ENCODE data around the gene EPC1.
A peak's percentile ranks its signal among the peaks of the same experiment; 100 is the strongest.

EPC1 gene

DNA sequence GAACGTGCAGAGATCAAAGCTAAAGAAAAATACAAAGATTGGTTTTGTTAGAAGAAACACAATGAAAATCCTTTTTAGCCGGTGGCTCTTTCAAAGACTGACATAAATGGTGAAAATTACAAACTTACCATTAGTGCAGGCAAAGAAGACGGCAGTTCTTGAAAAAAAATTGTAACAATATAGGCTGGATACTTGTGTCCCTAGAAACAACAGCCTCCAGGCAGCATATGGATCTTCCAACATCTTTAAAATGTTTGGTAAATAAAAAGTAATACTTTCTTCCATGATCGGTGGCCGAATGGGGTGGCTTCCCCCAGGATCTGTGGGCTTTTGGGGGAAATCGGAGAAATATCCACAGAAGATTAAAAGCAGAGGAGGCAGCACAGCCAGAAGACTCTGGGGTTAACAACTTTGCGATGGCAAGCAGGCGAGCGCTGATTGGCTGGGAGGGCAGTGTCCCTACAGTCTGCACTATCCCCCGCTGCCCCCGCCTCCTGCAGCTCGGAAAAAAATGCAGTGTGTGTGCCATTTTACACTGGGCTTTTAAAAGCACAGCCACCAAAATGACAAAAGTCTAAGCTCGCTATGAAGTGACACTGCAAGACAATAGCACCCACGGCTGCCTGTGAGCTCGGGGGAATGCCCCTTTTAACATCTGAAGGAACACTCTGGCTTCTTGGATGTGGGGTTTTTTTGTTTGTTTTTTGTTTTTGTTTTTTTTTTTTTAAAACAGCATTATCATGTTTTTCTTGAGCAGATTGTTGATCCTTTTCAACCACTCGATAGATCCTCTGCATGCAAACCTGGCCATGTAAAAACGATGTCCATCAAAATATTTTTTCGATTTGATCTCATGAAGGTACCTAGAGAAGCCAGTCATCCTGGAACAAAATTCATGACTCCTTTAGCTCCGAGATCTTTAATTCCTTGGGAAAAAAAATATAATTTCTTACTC lies 31.7 kb upstream of the EPC1 start:
- peak overlapping the region; percentile 98 for H3K4me3 ChIP-seq (ENCODE audit: low read length)
- H3K36me3 ChIP-seq (ENCODE audit: insufficient read depth, low read length) = no peaks in the 10 kb centered on the region
- peak overlapping the region; percentile 84 for H3K9ac ChIP-seq (ENCODE audit: low read depth, low read length)
- under 1% methylated on average over 18 of the region's 19 CpGs for WGBS
- peak overlapping the region; percentile 82 for H3K27ac ChIP-seq (ENCODE audit: low read depth, low read length)
- no peaks in the 10 kb centered on the region for H3K9me3 ChIP-seq (ENCODE audit: insufficient read depth, low read depth, low read length)
- no peaks in the 10 kb centered on the region for H3K27me3 ChIP-seq (ENCODE audit: insufficient read depth, low read length)
- H3K4me1 ChIP-seq (ENCODE audit: insufficient read depth, low read length) = peaks cover 19% of the 10 kb centered on the region

DNA sequence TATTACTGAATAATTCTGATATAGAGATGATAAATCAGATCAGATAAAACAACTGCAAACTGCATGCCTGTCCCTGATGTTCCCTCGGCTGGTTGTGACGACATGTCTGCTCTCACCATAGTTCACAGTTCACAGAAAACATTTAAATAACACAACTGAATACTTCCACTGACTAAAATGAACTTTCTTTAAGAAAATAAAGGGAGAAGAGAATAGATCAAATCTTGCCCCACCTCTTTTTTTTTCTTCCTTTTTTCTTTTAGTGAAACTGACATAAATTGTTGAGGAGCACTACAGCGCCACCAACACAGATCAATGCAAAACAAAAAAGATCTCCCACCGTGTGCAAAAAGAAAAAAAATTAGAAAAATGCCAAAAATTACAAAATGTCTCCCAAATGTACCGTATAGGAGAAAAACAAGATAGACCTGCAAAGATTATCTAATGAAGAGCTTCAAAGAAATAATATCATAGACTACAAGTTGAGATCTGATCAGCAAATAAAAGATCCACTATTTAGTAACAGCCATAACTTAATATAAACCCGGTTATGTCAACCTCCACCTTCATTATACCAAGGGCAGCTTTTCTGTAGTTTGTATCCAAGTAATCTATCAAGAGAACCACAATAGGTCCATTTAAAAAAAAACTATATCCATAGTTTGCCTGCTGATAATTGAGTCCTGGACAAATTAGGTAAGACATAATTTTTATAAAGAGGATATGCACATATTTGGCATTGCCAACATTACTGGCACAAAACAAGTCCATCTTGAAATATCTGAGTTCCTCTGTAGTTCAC lies 30.7 kb upstream of the EPC1 start:
- no peak overlapping the region for H3K27ac ChIP-seq (ENCODE audit: low read depth, low read length)

DNA sequence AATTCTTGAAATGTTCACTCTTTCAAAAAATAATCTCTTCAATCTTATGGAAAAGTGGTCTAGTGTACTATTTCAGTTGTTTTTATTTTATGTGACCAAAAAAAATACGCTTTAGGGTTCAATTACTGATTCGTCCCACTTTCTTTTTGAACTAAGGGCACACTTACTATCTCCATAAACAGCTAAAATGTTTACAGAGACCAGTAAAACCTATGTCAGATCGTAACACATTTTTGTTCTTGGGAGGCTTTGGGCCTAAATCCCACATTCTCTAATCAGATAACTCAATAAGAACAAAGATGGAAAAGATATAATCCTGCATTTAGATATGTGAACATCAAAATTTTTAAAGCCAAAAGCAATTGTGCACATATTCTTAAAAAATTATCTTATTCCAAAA lies 29.8 kb upstream of the EPC1 start:
- H3K27me3 ChIP-seq (ENCODE audit: insufficient read depth, low read length) = no peaks in the 10 kb centered on the region
- 85% methylated on average over 3 of the region's 3 CpGs for WGBS
- peak overlapping the region; percentile 84; the same call in 1 of the 2 replicates for H3K9ac ChIP-seq (ENCODE audit: low read depth, low read length)
- peaks cover 19% of the 10 kb centered on the region for H3K4me1 ChIP-seq (ENCODE audit: insufficient read depth, low read length)
- no peaks in the 10 kb centered on the region for H3K36me3 ChIP-seq (ENCODE audit: insufficient read depth, low read length)
- no peak overlapping the region for H3K27ac ChIP-seq (ENCODE audit: low read depth, low read length)
- peak overlapping the region; percentile 98 for H3K4me3 ChIP-seq (ENCODE audit: low read length)
- H3K9me3 ChIP-seq (ENCODE audit: insufficient read depth, low read depth, low read length) = no peaks in the 10 kb centered on the region

More for the DNA sequence above, 30.7 kb upstream of the EPC1 start:
- Histone ChIP-seq H3K9ac (ENCODE audit: low read depth, low read length) (peak overlapping the region; percentile 84), H3K27me3 (ENCODE audit: insufficient read depth, low read length) (no peaks in the 10 kb centered on the region), H3K36me3 (ENCODE audit: insufficient read depth, low read length) (no peaks in the 10 kb centered on the region), H3K9me3 (ENCODE audit: insufficient read depth, low read depth, low read length) (no peaks in the 10 kb centered on the region), H3K4me3 (ENCODE audit: low read length) (peak overlapping the region; percentile 98), H3K4me1 (ENCODE audit: insufficient read depth, low read length) (peaks cover 19% of the 10 kb centered on the region)
- WGBS = 7% methylated on average over 5 of the region's 6 CpGs

DNA sequence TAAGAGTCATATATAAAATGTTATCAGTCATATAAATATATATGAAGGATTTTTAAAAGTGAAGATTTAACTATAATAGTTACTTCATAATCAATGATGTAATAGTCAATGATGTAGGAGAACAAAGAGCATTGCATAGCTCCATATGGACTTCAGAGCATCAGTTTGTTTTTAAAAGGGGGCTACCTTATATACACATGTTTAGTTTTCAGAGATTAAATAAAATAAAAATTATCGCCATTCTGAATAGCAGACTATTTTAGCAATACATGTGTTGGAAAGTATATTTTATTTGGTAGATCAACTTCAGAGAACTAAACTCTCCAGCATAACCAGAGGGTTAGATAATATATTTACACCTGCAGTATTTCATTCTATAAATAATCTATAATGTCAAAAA lies 29.1 kb upstream of the EPC1 start:
- Histone ChIP-seq H3K27ac (ENCODE audit: low read depth, low read length) (no peak overlapping the region), H3K36me3 (ENCODE audit: insufficient read depth, low read length) (no peaks in the 10 kb centered on the region), H3K9ac (ENCODE audit: low read depth, low read length) (no peak overlapping the region), H3K4me3 (ENCODE audit: low read length) (peak overlapping the region; percentile 98), H3K4me1 (ENCODE audit: insufficient read depth, low read length) (peaks cover 19% of the 10 kb centered on the region), H3K9me3 (ENCODE audit: insufficient read depth, low read depth, low read length) (no peaks in the 10 kb centered on the region), H3K27me3 (ENCODE audit: insufficient read depth, low read length) (no peaks in the 10 kb centered on the region)
- WGBS = no CpG with 5 or more reads among the region's 1 CpG

DNA sequence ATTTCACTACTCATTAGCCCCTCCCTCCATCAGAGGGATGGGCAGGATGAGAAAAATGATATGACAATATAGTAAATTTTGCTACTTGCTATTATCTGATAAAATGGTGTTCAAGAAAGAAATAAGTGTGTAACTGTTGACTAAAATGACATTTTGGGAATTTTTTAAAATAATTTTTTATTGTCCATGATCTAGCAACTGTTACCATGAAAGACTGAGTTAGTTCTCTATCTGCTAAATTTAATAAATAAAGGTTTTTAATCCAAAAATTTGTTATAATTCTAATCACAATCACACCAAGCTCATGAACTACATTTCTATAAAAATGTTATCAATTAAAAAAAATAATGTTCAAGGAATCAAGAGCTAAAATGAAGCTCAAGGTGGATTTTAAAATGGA lies 28.7 kb upstream of the EPC1 start:
- Histone ChIP-seq H3K9ac (ENCODE audit: low read depth, low read length) (no peak overlapping the region), H3K9me3 (ENCODE audit: insufficient read depth, low read depth, low read length) (no peaks in the 10 kb centered on the region), H3K27ac (ENCODE audit: low read depth, low read length) (no peak overlapping the region), H3K36me3 (ENCODE audit: insufficient read depth, low read length) (no peaks in the 10 kb centered on the region), H3K4me1 (ENCODE audit: insufficient read depth, low read length) (peaks cover 19% of the 10 kb centered on the region), H3K27me3 (ENCODE audit: insufficient read depth, low read length) (no peaks in the 10 kb centered on the region), H3K4me3 (ENCODE audit: low read length) (no peak overlapping the region; the same call in 1 of the 2 replicates)

DNA sequence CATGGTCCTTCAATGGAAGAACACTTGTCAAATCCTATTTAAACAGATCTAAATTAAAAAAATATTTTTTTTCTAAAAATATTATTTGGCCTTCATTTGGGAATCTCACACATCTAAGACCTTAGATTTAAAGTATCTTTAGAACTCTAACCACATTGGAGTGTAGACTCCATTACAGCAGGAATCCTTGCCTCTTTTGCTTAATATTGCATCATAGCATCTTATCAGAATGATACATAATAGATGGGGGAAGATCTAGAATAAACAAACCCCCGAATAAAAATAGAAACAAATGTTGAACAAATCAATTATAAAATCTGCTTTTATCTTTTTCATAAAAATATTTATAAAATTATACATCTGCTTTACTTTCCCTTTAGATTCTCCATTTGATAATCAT lies 27.6 kb upstream of the EPC1 start:
- Histone ChIP-seq H3K4me3 (ENCODE audit: low read length) (no peak overlapping the region), H3K9me3 (ENCODE audit: insufficient read depth, low read depth, low read length) (no peaks in the 10 kb centered on the region), H3K4me1 (ENCODE audit: insufficient read depth, low read length) (peaks cover 11% of the 10 kb centered on the region), H3K27me3 (ENCODE audit: insufficient read depth, low read length) (no peaks in the 10 kb centered on the region), H3K36me3 (ENCODE audit: insufficient read depth, low read length) (no peaks in the 10 kb centered on the region), H3K9ac (ENCODE audit: low read depth, low read length) (no peak overlapping the region), H3K27ac (ENCODE audit: low read depth, low read length) (no peak overlapping the region)
- WGBS = no CpG with 5 or more reads among the region's 1 CpG

DNA sequence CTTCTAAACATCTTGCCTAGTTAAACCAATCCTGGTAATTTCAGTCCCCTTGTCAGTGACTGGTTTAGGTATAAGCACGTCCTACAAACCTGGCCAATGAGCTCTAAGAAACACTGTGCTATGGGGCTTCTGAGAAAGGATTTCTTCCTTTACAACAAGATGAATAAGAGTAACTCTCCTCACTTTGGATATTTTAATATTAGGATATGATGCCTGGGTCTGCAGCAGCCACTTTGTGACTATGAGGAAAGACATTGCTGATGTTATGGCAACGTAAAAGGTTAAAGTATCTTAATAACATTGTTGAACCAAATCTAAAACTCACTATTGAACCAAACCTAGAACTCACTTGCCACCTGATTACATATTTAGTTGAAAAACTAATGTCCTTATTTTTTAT lies 26.5 kb upstream of the EPC1 start:
- H3K4me3 ChIP-seq (ENCODE audit: low read length) = no peak overlapping the region
- H3K27me3 ChIP-seq (ENCODE audit: insufficient read depth, low read length) = no peaks in the 10 kb centered on the region
- H3K9me3 ChIP-seq (ENCODE audit: insufficient read depth, low read depth, low read length) = no peaks in the 10 kb centered on the region
- no peak overlapping the region for H3K27ac ChIP-seq (ENCODE audit: low read depth, low read length)
- no peaks in the 10 kb centered on the region for H3K36me3 ChIP-seq (ENCODE audit: insufficient read depth, low read length)
- peaks cover 11% of the 10 kb centered on the region for H3K4me1 ChIP-seq (ENCODE audit: insufficient read depth, low read length)
- WGBS = 88% methylated on average over 1 of the region's 2 CpGs
- H3K9ac ChIP-seq (ENCODE audit: low read depth, low read length) = no peak overlapping the region

DNA sequence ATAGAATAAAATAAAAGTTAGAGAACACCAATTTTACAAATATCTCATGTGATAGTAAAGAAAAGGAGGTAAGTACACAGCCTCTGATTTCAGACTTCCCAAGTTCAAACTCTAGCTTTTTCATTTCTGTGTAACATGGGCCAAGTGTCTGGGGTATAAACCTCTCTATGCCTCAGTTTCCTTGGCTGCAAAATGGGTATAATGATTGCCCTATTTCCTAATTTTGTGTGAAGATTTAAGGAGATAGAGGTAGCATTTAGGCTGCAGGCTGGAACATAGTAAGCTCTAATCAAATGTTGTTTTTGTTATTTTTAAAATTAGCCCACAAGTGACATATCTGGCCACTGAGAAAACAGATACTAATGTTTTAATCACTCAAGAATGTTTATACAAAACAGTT lies 26.1 kb upstream of the EPC1 start:
- Histone ChIP-seq H3K36me3 (ENCODE audit: insufficient read depth, low read length) (no peaks in the 10 kb centered on the region), H3K27ac (ENCODE audit: low read depth, low read length) (no peak overlapping the region), H3K4me1 (ENCODE audit: insufficient read depth, low read length) (peaks cover 11% of the 10 kb centered on the region), H3K9me3 (ENCODE audit: insufficient read depth, low read depth, low read length) (no peaks in the 10 kb centered on the region), H3K4me3 (ENCODE audit: low read length) (no peak overlapping the region), H3K27me3 (ENCODE audit: insufficient read depth, low read length) (no peaks in the 10 kb centered on the region), H3K9ac (ENCODE audit: low read depth, low read length) (no peak overlapping the region)

DNA sequence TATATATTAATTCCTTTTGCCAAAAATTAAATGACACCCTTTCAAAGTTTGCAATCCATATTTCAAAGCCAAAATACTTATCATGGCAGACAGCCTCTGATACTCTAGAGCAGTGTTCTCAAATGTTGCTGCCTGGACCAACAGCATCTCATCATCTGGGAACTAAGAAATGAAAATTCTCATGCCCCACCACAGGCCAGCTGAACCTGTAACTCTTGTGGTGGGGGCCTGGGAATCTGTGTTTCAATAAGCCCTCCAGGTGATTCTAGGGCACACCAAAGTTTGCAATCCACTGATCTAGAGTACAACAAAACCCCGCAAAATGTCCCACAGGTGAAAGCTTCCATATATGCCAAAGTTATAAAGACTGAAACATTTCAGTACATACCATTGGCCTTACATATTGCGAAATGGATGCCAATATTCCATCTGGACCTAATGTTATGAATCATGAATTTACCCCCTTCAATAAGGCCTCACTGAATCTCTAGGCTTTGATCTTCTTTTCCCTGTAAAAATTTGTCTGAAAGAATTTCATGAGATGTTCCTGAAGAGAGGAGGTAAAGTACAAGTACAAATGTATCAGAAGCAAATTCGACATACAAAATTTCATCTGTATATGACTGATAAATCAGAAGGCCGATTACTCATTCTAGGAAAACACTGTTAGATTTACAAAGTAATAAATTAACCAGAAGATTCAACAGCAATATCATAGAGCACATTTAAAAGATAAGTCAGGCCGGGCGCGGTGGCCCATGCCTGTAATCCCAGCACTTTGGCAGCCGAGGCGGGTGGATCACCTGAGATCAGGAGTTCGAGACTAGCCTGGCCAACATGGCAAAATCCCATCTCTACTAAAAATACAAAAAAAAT lies 25.3 kb upstream of the EPC1 start:
- Histone ChIP-seq H3K27ac (ENCODE audit: low read depth, low read length) (no peak overlapping the region), H3K4me3 (ENCODE audit: low read length) (no peak overlapping the region), H3K36me3 (ENCODE audit: insufficient read depth, low read length) (no peaks in the 10 kb centered on the region), H3K27me3 (ENCODE audit: insufficient read depth, low read length) (no peaks in the 10 kb centered on the region), H3K9me3 (ENCODE audit: insufficient read depth, low read depth, low read length) (no peaks in the 10 kb centered on the region), H3K4me1 (ENCODE audit: insufficient read depth, low read length) (peaks cover 10% of the 10 kb centered on the region), H3K9ac (ENCODE audit: low read depth, low read length) (no peak overlapping the region)
- WGBS = 92% methylated on average over 10 of the region's 10 CpGs

DNA sequence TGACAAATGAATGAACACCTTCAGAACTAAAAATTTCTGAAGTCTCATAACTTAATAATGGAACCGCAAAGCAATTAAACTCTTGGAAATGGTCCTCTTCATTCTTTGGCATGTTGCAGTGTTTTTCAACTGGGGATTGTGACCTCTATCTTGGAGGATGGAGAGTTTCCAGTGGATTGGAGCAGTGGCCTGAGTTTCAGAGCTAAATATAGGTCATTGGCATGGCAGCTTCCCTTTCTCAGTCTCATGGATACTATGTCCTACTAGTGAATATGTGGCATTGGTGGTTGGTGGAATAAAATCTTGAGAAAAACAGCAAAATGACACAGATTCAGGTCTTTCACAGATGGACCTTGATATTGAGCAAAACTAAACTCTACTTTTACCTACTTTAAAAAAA lies 24.1 kb upstream of the EPC1 start:
- 95% methylated on average over 1 of the region's 1 CpG for WGBS
- H3K4me1 ChIP-seq (ENCODE audit: insufficient read depth, low read length) = no peaks in the 10 kb centered on the region; the same call in 1 of the 2 replicates
- H3K9ac ChIP-seq (ENCODE audit: low read depth, low read length) = no peak overlapping the region
- H3K27me3 ChIP-seq (ENCODE audit: insufficient read depth, low read length) = no peaks in the 10 kb centered on the region
- H3K4me3 ChIP-seq (ENCODE audit: low read length) = no peak overlapping the region
- H3K9me3 ChIP-seq (ENCODE audit: insufficient read depth, low read depth, low read length) = no peaks in the 10 kb centered on the region
- H3K36me3 ChIP-seq (ENCODE audit: insufficient read depth, low read length) = no peaks in the 10 kb centered on the region
- H3K27ac ChIP-seq (ENCODE audit: low read depth, low read length) = no peak overlapping the region

Measured in HUES64 (cell line).